Sigmoid colon (tissue), 7 donors: Measurements from ENCODE around the gene STK33. TPM values are rescaled to one million over a fixed set of nuclear protein-coding genes. Genes with fewer than 3 reads are reported as not detected.

ENCODE experiments used
- DNase-seq: peaks from one replicate; pipeline ENCODE4 v3.0.0-alpha.2; 2019
- H3K27ac ChIP-seq, 4 donors: fragments of 200-600 bp; sonication (generic); one replicate each; pipeline ENCODE4 v1.5.1; 2016 to 2019; ENCODE audit warnings: mild to moderate bottlenecking in 1 of 4
- H3K27me3 ChIP-seq, 3 donors: fragments of 200-600 bp; sonication (generic); one replicate each; pipeline ENCODE4 v1.5.1; 2019; ENCODE audit warnings: mild to moderate bottlenecking in 1 of 3
- H3K36me3 ChIP-seq, 4 donors: fragments of 200-600 bp; sonication (generic); one replicate each; pipeline ENCODE4 v1.5.1; 2016 to 2019
- H3K4me1 ChIP-seq, 4 donors: fragments of 200-600 bp; sonication (generic); one replicate each; pipeline ENCODE4 v1.5.1; 2017 to 2019
- H3K4me3 ChIP-seq, 4 donors: fragments of 200-600 bp; sonication (generic); one replicate each; pipeline ENCODE4 v1.5.1; 2017 to 2019; ENCODE audit warnings: mild to moderate bottlenecking in 2 of 4, moderate library complexity in 1 of 4
- H3K9me3 ChIP-seq, 4 donors: fragments of 200-600 bp in 3 of 4; sonication (generic) in 3 of 4; one replicate each; pipeline versions ENCODE4 v1.5.1 to v1.6.1; 2013 to 2019
- EP300 ChIP-seq, 4 donors: sonication (generic); formaldehyde crosslinking; IDR thresholded peaks; one replicate each; pipeline ENCODE4 v1.6.1; 2017; ENCODE audit warnings: antibody characterized with exemption in 4 of 4
- POLR2A ChIP-seq, 2 donors: fragments of 450-650 bp; IDR thresholded peaks; one replicate each; pipeline ENCODE4 v1.6.1; 2016; ENCODE audit warnings: antibody characterized with exemption in 2 of 2, mild to moderate bottlenecking in 2 of 2, moderate library complexity in 2 of 2
- POLR2AphosphoS5 ChIP-seq, 4 donors: sonication (generic); formaldehyde crosslinking; IDR thresholded peaks; one replicate each; pipeline ENCODE4 v1.6.1; 2017; ENCODE audit warnings: antibody characterized with exemption in 4 of 4
- WGBS, 2 donors: extraction: QIAGEN DNeasy Blood & Tissue Kit; methylation state at CpG; one replicate each; pipeline ENCODE4 v1.1.7; 2013; 5-methylcytosine and 5-hydroxymethylcytosine counted together
- intact Hi-C: fragments of 100-400 bp; cut with DNase I; formaldehyde crosslinking; loops from one replicate; pipeline ENCODE4 v1.15.1; 2023
- polyA plus RNA-seq, 3 donors: library from polyadenylated mRNA; stranded (reverse); fragments of 200-250 nt; gene quantifications; one replicate each; pipeline ENCODE4 v1.2.3, GENCODE V29; 2013
- total RNA-seq, 4 donors: library from RNA; depleted of rRNA; stranded (reverse); fragments of >200 nt; gene quantifications; one replicate each; pipeline ENCODE4 v1.1.0, GENCODE V29; 2016
- TF ChIP-seq, protein P1 (sequence below), 4 experiments: fragments of 450-650 bp in 3 of 4; fragments of 200-600 bp in 1 of 4; IDR thresholded peaks; one replicate each; pipeline ENCODE4 v1.5.1; 2016 to 2019; ENCODE audit warnings: antibody characterized with exemption in 4 of 4, mild to moderate bottlenecking in 3 of 4, moderate library complexity in 2 of 4
- donor health status: healthy with polysubstance abuse.
- donor health status: Bipolar disorder and iron deficiency.
- donor health status: healthy.

Gene STK33
- total RNA-seq = 10 to 100 TPM; 18.5 to 23.8 (median 20.8) TPM
- polyA plus RNA-seq = 1 to 10 TPM in 1 of 3 donors, not detected in 2; 2.0 TPM

DNA sequence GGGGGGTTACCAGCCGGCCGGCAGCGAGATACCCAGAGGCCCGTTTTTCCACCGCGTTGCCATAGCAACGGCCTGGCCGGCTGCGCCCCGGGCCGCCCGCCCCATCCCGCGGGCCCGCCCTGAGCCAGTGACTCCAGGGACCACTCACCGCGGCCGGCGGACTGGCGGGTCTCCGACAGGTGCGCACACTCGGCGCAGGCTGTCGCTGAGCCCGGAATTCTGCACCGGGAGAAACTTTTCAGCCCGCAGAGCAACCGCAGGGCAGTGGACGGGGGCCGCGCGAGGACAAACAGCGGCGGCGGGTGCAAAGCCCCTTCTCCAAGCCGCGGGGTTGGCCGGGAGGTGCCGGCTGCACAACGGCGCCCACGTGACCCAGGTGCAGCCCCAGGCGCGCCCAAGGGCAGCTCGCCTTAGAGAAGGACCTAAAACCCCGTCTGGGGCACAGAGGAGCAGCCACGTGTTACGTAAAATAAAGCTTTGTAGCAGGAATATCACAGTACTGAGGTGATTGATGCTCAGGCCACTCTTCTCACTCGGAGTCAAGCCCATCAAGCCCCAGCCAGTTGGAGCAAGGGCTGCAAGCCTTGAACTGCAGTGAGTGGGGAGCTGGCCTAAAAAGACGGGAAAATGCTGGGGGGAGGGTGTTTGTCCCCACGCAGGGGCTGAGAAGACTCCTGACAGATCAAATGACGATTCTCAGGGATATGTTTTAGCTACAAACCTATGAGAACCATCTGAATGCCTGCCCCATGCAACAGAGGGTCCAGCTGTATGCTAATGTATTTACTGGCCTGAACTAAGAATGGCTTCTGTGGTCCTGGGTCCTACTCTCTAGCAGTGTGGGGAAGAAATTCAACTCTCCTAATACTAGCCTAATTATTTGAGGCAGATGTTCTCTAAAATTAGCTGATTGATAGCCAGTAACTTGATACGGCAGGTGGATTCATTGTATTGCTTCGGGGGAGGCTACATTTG, at the start of gene STK33:
Gene STK33, minus strand, starts transcription at position 294 of the 975 bp plus-strand sequence. CDS start 119,323 bp downstream, outside the sequence.
- peaks cover 0 to 4% (median 0%) of the 10 kb centered on the region in 3 donors for H3K27me3 ChIP-seq
- TF ChIP-seq, protein P1, sequence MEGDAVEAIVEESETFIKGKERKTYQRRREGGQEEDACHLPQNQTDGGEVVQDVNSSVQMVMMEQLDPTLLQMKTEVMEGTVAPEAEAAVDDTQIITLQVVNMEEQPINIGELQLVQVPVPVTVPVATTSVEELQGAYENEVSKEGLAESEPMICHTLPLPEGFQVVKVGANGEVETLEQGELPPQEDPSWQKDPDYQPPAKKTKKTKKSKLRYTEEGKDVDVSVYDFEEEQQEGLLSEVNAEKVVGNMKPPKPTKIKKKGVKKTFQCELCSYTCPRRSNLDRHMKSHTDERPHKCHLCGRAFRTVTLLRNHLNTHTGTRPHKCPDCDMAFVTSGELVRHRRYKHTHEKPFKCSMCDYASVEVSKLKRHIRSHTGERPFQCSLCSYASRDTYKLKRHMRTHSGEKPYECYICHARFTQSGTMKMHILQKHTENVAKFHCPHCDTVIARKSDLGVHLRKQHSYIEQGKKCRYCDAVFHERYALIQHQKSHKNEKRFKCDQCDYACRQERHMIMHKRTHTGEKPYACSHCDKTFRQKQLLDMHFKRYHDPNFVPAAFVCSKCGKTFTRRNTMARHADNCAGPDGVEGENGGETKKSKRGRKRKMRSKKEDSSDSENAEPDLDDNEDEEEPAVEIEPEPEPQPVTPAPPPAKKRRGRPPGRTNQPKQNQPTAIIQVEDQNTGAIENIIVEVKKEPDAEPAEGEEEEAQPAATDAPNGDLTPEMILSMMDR (IDR thresholded peaks at IDR 0.05) = no peak
- peak in 2 of 4 donors; percentile 45 to 60 for TF ChIP-seq POLR2AphosphoS5 (IDR thresholded peaks at IDR 0.05)
- H3K4me3 ChIP-seq = peak within 1 kb of the TSS; percentile 59 to 80 (median 68)
- intact Hi-C loops = no loop called here
- no peaks in the 10 kb centered on the region for H3K36me3 ChIP-seq
- peaks cover 0 to 19% (median 12%) of the 10 kb centered on the region in 4 donors for H3K4me1 ChIP-seq
- WGBS, 2 donors = 5% methylated on average over 55 of the region's 55 CpGs
- no peaks in the 10 kb centered on the region for H3K9me3 ChIP-seq
- H3K27ac ChIP-seq = peak within 1 kb of the TSS; percentile 42 to 79 (median 74)
- peak; percentile 71 for DNase-seq

DNA sequence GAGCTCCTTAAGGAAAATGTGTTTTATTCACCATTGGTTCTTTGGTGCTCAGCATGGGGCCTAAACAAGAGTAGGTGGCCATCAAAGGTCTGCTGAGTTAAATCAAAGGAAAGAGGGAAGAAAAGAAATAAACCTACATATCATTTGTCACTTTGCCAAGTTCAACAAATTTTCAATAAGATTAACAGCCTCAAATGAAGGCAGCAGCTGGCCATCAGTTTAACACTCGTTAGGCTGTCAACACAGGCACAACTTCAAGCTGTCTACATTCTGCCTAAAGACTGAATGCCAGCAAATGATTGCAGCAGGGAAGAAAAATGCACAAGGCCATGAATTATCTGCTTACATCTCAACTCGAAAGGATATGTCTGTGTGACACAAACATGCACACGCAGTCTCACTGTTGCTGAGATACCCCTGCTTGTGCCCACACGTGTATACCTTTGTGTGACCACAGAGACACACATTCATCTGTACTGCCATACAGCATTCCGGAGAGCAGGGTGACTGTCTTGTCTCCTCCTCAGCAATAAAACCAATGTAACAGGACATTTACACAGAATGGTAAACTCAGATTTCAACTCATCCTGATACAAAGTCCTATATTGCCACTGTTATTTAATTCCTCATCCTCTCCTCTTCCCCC, 48.3 kb upstream of the STK33 start:
- no peak for DNase-seq
- Histone ChIP-seq H3K4me1 (no peaks in the 10 kb centered on the region), H3K9me3 (no peaks in the 10 kb centered on the region), H3K27ac (no peak overlapping the region), H3K4me3 (no peak overlapping the region), H3K27me3 (no peaks in the 10 kb centered on the region), H3K36me3 (peaks cover 0 to 78% (median 12%) of the 10 kb centered on the region in 4 donors)
- no peak for TF ChIP-seq POLR2A (IDR thresholded peaks at IDR 0.05)
- TF ChIP-seq EP300 (IDR thresholded peaks at IDR 0.05) = no peak
- TF ChIP-seq POLR2AphosphoS5 (IDR thresholded peaks at IDR 0.05) = no peak
- TF ChIP-seq, protein P1 (IDR thresholded peaks at IDR 0.05) = no peak
- 72 to 81% methylated on average over 5 of the region's 5 CpGs for WGBS, 2 donors
- intact Hi-C loops = no loop called here

DNA sequence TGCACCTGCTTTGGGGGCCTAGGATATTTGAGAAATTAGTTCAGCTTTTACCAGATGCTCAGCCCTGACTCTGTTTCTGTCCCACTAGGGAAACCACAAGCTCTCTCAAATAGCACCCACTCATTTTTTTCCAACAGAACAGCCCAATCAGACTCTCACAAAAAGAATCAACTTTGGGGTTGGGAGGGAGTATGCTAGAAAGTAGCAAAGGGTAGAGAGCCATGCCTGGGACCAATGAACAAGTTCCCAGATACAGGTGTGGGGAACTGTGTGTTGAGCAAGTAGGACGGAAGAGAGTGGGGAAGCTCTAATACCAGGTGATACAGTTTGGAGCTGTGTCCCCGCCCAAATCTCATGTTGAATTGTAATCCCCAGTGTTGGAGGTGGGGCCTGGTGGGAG, 47.3 kb upstream of the STK33 start:
- DNase-seq = no peak
- Histone ChIP-seq H3K4me1 (no peaks in the 10 kb centered on the region), H3K27me3 (no peaks in the 10 kb centered on the region), H3K9me3 (no peaks in the 10 kb centered on the region), H3K4me3 (no peak overlapping the region), H3K36me3 (peaks cover 0 to 72% (median 12%) of the 10 kb centered on the region in 4 donors), H3K27ac (no peak overlapping the region)
- TF ChIP-seq, protein P1 (IDR thresholded peaks at IDR 0.05) = no peak
- no peak for TF ChIP-seq POLR2AphosphoS5 (IDR thresholded peaks at IDR 0.05)
- TF ChIP-seq EP300 (IDR thresholded peaks at IDR 0.05) = no peak
- TF ChIP-seq POLR2A (IDR thresholded peaks at IDR 0.05) = no peak
- 93 to 94% methylated on average over 2 of the region's 2 CpGs for WGBS, 2 donors
- intact Hi-C loops = no loop called here

DNA sequence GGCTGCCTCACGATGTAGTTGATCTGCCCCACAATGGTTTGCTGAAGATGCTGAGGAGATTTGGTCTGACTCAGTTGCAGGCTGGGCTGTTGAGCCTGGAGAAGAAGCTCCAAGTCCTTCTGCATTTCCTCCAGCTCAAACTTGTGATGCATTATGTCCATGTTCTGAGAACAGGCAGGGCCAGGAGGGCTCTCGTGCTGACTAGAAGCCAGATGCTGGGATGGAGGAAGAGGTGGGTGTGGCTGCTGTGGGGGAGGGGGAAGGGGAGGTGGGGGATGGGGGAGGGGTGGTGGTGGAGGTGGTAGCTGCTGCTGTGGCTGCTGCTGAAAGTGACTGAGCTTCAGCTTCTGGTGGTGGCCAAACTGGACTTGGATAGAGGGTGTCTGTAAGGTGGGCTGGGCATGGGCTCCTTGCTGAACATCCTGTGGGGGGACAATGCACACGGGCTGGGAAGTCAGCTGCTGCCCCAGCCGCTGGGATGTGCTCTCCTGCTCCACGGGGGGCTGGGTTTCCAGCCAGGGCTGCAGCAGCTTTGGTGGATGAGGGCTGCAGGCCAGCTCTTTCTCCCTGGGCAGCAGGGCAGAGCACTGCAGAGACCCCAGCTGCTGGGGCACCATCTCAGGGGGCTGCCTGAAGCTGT, 46.4 kb upstream of the STK33 start:
- H3K4me3 ChIP-seq = no peak overlapping the region
- H3K36me3 ChIP-seq = peaks cover 0 to 64% (median 9%) of the 10 kb centered on the region in 4 donors
- no peaks in the 10 kb centered on the region for H3K9me3 ChIP-seq
- 73 to 81% methylated on average over 5 of the region's 5 CpGs for WGBS, 2 donors
- TF ChIP-seq POLR2A (IDR thresholded peaks at IDR 0.05) (no peak), EP300 (IDR thresholded peaks at IDR 0.05) (no peak), POLR2AphosphoS5 (IDR thresholded peaks at IDR 0.05) (no peak)
- TF ChIP-seq, protein P1 (IDR thresholded peaks at IDR 0.05) = no peak
- H3K27me3 ChIP-seq = no peaks in the 10 kb centered on the region
- DNase-seq = no peak
- H3K27ac ChIP-seq = no peak overlapping the region
- no peaks in the 10 kb centered on the region for H3K4me1 ChIP-seq
- intact Hi-C loops = no loop called here
